Adrenal gland (tissue), 5 donors: ENCODE measurements around the gene EXOC4.

Source experiments
- CTCF ChIP-seq, 6 experiments: fragments of 450-650 bp in 4 of 6; fragments of 200-600 bp in 2 of 6; sonication (generic) in 1 of 6; IDR thresholded peaks; 1 replicate in 5 of 6; 2 replicates in 1 of 6; pipeline versions ENCODE4 v1.5.1 to v1.8.0; 2016 to 2021; ENCODE audit warnings: antibody characterized with exemption in 6 of 6, mild to moderate bottlenecking in 2 of 6, moderate library complexity in 1 of 6
- POLR2A ChIP-seq, 2 donors: fragments of 450-650 bp; IDR thresholded peaks; one replicate each; pipeline ENCODE4 v1.6.1; 2017; ENCODE audit warnings: antibody characterized with exemption in 2 of 2, mild to moderate bottlenecking in 2 of 2, moderate library complexity in 1 of 2
- donor health status: DM: no; HTN: no; CAD: no.

- no peak for TF ChIP-seq CTCF (IDR thresholded peaks at IDR 0.05)
- TF ChIP-seq POLR2A (IDR thresholded peaks at IDR 0.05), result no peak
Observed at GRCh38 chr7:133358708-133359107, 105.8 kb downstream of the EXOC4 start.
